ENCODE data around the gene CCN2. TPM values are rescaled to one million over a fixed set of nuclear protein-coding genes. Genes with fewer than 3 reads are reported as not detected.

Gene CCN2
- total RNA-seq, 3 donors from 2014 or later: 91.1 to 122 (median 95.0) TPM

DNA sequence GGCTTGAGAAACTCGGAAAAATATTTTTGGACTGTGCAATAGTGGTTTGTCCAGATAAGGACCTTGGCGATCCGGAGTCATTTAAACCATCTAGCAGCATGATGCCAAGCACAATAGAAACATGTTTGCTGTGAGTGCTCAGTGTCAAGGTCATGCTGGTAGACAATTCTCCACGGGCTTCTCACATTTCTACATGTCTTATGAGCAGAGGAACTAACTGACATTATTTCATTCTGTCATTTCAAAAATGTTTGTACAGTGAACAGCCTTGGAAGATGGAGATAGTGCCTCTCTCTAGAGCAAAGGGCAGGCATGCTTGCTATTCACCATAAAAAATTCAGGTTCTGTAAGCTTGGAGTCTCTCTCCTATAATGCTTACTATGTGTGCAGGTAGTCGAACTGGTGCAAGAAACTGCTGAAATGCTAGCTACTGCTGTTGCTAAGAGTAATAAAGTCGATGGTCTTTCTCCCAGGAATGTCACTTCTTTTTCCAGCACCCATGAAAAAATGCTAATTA lies 25.4 kb upstream of the CCN2 start:
- Histone ChIP-seq H3K4me1 (no peaks in the 10 kb centered on the region), H3K27me3 (no peaks in the 10 kb centered on the region), H3K9me3 (no peaks in the 10 kb centered on the region), H3K4me3 (no peak overlapping the region), H3K27ac (no peak overlapping the region), H3K36me3 (no peaks in the 10 kb centered on the region)
- no peak for TF ChIP-seq POLR2AphosphoS5 (IDR thresholded peaks at IDR 0.05)
- no peak for TF ChIP-seq CTCF (IDR thresholded peaks at IDR 0.05)
- TF ChIP-seq POLR2A (IDR thresholded peaks at IDR 0.05): no peak
- DNase-seq (ENCODE audit: low spot score in 2 of 2): no peak
- intact Hi-C loops (cut with DNase I; ENCODE audit: low total_unique reads): no loop called here

- Histone ChIP-seq H3K36me3 (no peaks in the 10 kb centered on the region), H3K27ac (no peak overlapping the region), H3K9me3 (no peaks in the 10 kb centered on the region), H3K4me3 (no peak overlapping the region), H3K4me1 (no peaks in the 10 kb centered on the region), H3K27me3 (no peaks in the 10 kb centered on the region)
- DNase-seq (ENCODE audit: low spot score in 2 of 2): no peak
- no peak for TF ChIP-seq CTCF (IDR thresholded peaks at IDR 0.05)
- intact Hi-C loops (cut with DNase I; ENCODE audit: low total_unique reads): no loop called here
These were observed 21.6 kb upstream of the CCN2 start for GRCh38 chr6:131972741-131973140.

- Histone ChIP-seq H3K4me1 (no peaks in the 10 kb centered on the region), H3K36me3 (no peaks in the 10 kb centered on the region), H3K27ac (no peak overlapping the region), H3K9me3 (no peaks in the 10 kb centered on the region), H3K27me3 (no peaks in the 10 kb centered on the region), H3K4me3 (no peak overlapping the region)
- no peak for TF ChIP-seq POLR2A (IDR thresholded peaks at IDR 0.05)
- TF ChIP-seq POLR2AphosphoS5 (IDR thresholded peaks at IDR 0.05): no peak
- TF ChIP-seq CTCF (IDR thresholded peaks at IDR 0.05): no peak
- intact Hi-C loops (cut with DNase I; ENCODE audit: low total_unique reads): no loop called here
- DNase-seq (ENCODE audit: low spot score in 2 of 2): no peak
These were observed 19.1 kb upstream of the CCN2 start for GRCh38 chr6:131970076-131970859.

DNA sequence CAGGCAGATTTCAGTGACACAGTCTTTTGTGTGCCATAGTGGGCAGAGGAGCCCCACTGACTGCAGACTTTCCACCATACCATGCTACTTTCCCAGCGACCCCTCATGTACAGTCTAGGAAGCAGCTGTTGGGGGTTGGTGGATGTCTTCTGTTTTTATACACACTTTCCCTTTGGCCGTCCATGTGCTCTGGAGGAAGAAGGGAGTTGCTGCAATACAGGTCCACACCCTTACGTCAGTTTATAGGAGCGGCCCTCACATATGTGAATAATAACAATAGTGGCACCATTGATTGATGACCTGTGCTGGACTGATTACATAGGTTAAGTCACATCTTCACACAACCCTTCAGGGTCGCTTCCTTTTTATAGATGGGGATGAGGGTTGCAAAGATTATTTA lies 17.5 kb upstream of the CCN2 start:
- TF ChIP-seq POLR2AphosphoS5 (IDR thresholded peaks at IDR 0.05): no peak
- H3K4me3 ChIP-seq: no peak overlapping the region
- H3K36me3 ChIP-seq: no peaks in the 10 kb centered on the region
- DNase-seq (ENCODE audit: low spot score in 2 of 2): no peak
- intact Hi-C loops (cut with DNase I; ENCODE audit: low total_unique reads): no loop called here
- H3K4me1 ChIP-seq: no peaks in the 10 kb centered on the region
- no peak overlapping the region for H3K27ac ChIP-seq
- H3K27me3 ChIP-seq: no peaks in the 10 kb centered on the region
- H3K9me3 ChIP-seq: no peaks in the 10 kb centered on the region

DNA sequence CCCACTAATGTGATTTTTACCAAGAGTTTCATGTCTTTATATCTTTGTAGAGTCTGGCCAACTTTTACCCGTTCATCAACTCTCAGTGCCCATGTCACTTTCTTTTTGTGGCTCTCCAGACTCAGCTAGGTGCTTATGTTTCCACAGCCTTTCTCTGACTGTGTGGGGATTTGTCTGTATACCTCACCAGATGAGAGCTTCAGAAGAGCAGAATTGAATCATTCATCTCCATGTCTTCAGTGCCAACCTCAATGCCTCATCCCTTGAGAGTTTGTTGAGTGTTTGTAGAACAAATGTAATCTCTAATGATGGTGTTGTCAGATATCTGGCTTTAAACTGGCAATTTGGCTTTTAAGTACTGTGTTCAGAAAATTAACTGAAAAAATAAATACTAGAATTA lies 16.8 kb upstream of the CCN2 start:
- H3K9me3 ChIP-seq: no peaks in the 10 kb centered on the region
- no peak overlapping the region for H3K4me3 ChIP-seq
- intact Hi-C loops (cut with DNase I; ENCODE audit: low total_unique reads): no loop called here
- H3K27ac ChIP-seq: no peak overlapping the region
- H3K36me3 ChIP-seq: no peaks in the 10 kb centered on the region
- no peaks in the 10 kb centered on the region for H3K27me3 ChIP-seq
- DNase-seq (ENCODE audit: low spot score in 2 of 2): no peak
- no peaks in the 10 kb centered on the region for H3K4me1 ChIP-seq
- TF ChIP-seq POLR2AphosphoS5 (IDR thresholded peaks at IDR 0.05): no peak
- no peak for TF ChIP-seq POLR2A (IDR thresholded peaks at IDR 0.05)
- no peak for TF ChIP-seq CTCF (IDR thresholded peaks at IDR 0.05)

All from breast epithelium (tissue), 4 donors.